Measurements from ENCODE around the gene QPRT.

GRCh38 chr16:29699324-29700219, 20.6 kb downstream of the QPRT start:
- TF ChIP-seq CTCF (IDR thresholded peaks at IDR 0.05; ENCODE audit: low read depth, low read length) (no peak), EZH2phosphoT487 (IDR thresholded peaks at IDR 0.05; ENCODE audit: low read depth) (no peak)
